Ectodermal cell (in vitro differentiated cells): ENCODE results near the gene DPAGT1.

Source experiments
- H3K27ac ChIP-seq: 2 replicates; pipeline ENCODE4 v1.7.0; 2013; ENCODE audit warnings: mild to moderate bottlenecking, low read depth, low read length; ENCODE audit not compliant: insufficient read depth, poor library complexity, severe bottlenecking
- H3K27me3 ChIP-seq: 2 replicates; pipeline ENCODE4 v1.7.0; 2013; ENCODE audit warnings: mild to moderate bottlenecking, low read length; ENCODE audit not compliant: insufficient read depth, control insufficient read depth, poor library complexity, severe bottlenecking
- H3K36me3 ChIP-seq: one replicate; pipeline ENCODE4 v1.7.0; 2013; ENCODE audit warnings: low read length; ENCODE audit not compliant: control insufficient read depth, insufficient read depth
- H3K4me1 ChIP-seq: one replicate; pipeline ENCODE4 v1.7.0; 2013; ENCODE audit warnings: low read length; ENCODE audit not compliant: control insufficient read depth, insufficient read depth
- H3K4me3 ChIP-seq: 2 replicates; pipeline ENCODE4 v1.7.0; 2013; ENCODE audit warnings: low read depth, low read length, control low read depth; ENCODE audit not compliant: insufficient read depth
- H3K9me3 ChIP-seq: 2 replicates; pipeline ENCODE4 v1.7.0; 2013; ENCODE audit warnings: mild to moderate bottlenecking, low read length, moderate library complexity; ENCODE audit not compliant: control insufficient read depth
- WGBS, 2 experiments: methylation state at CpG; one replicate each; pipeline ENCODE4 v1.1.7; 2013; ENCODE audit warnings: missing lambda C conversion rate in 2 of 2; 5-methylcytosine and 5-hydroxymethylcytosine counted together

The DPAGT1 gene

GRCh38 chr11:119116235-119116594 lies 14.6 kb upstream of the DPAGT1 start:
- Histone ChIP-seq H3K4me3 (no peak overlapping the region), H3K36me3 (peaks cover 5% of the 10 kb centered on the region), H3K9me3 (no peaks in the 10 kb centered on the region), H3K27ac (no peak overlapping the region), H3K4me1 (no peaks in the 10 kb centered on the region), H3K27me3 (no peaks in the 10 kb centered on the region)
- 91 to 94% methylated on average over 9 to 10 of the region's 10 CpGs for WGBS, 2 experiments

GRCh38 chr11:119115484-119116234 lies 14.0 kb upstream of the DPAGT1 start:
- H3K4me1 ChIP-seq, result no peaks in the 10 kb centered on the region
- H3K27me3 ChIP-seq, result no peaks in the 10 kb centered on the region
- no peaks in the 10 kb centered on the region for H3K9me3 ChIP-seq
- H3K27ac ChIP-seq, result no peak overlapping the region
- 88% methylated on average over 24 of the region's 24 CpGs for WGBS, 2 experiments
- no peak overlapping the region for H3K4me3 ChIP-seq
- H3K36me3 ChIP-seq, result peaks cover 5% of the 10 kb centered on the region

- Histone ChIP-seq H3K4me1 (no peaks in the 10 kb centered on the region), H3K27me3 (no peaks in the 10 kb centered on the region), H3K4me3 (no peak overlapping the region), H3K9me3 (no peaks in the 10 kb centered on the region), H3K36me3 (peaks cover 5% of the 10 kb centered on the region), H3K27ac (no peak overlapping the region)
- WGBS, 2 experiments, result 91 to 92% methylated on average over 5 of the region's 5 CpGs
Observed at GRCh38 chr11:119114351-119114750, 12.7 kb upstream of the DPAGT1 start.

GRCh38 chr11:119113716-119114115 lies 12.1 kb upstream of the DPAGT1 start:
- WGBS, 2 experiments, result 94 to 96% methylated on average over 9 of the region's 9 CpGs
- peaks cover 5% of the 10 kb centered on the region for H3K36me3 ChIP-seq
- H3K27ac ChIP-seq, result no peak overlapping the region
- H3K4me1 ChIP-seq, result no peaks in the 10 kb centered on the region
- no peaks in the 10 kb centered on the region for H3K9me3 ChIP-seq
- no peak overlapping the region for H3K4me3 ChIP-seq
- H3K27me3 ChIP-seq, result peaks cover 5% of the 10 kb centered on the region

- no peak overlapping the region for H3K4me3 ChIP-seq
- H3K9me3 ChIP-seq, result no peaks in the 10 kb centered on the region
- H3K36me3 ChIP-seq, result peaks cover 5% of the 10 kb centered on the region
- peaks cover 8% of the 10 kb centered on the region for H3K4me1 ChIP-seq
- H3K27ac ChIP-seq, result no peak overlapping the region
- 89 to 91% methylated on average over 12 of the region's 12 CpGs for WGBS, 2 experiments
- H3K27me3 ChIP-seq, result peaks cover 18% of the 10 kb centered on the region
Observed at GRCh38 chr11:119112314-119113020, 10.8 kb upstream of the DPAGT1 start.

- WGBS, 2 experiments, result 92 to 94% methylated on average over 11 of the region's 11 CpGs
- H3K4me3 ChIP-seq, result no peak overlapping the region
- H3K4me1 ChIP-seq, result peaks cover 8% of the 10 kb centered on the region
- no peaks in the 10 kb centered on the region for H3K9me3 ChIP-seq
- H3K27ac ChIP-seq, result no peak overlapping the region
- H3K27me3 ChIP-seq, result peaks cover 26% of the 10 kb centered on the region
- peaks cover 5% of the 10 kb centered on the region for H3K36me3 ChIP-seq
Observed at GRCh38 chr11:119111361-119111925, 9.8 kb upstream of the DPAGT1 start.

GRCh38 chr11:119110439-119110838 lies 8.8 kb upstream of the DPAGT1 start:
- H3K9me3 ChIP-seq, result no peaks in the 10 kb centered on the region
- H3K4me3 ChIP-seq, result no peak overlapping the region
- peaks cover 26% of the 10 kb centered on the region for H3K27me3 ChIP-seq
- peaks cover 8% of the 10 kb centered on the region for H3K4me1 ChIP-seq
- 83 to 84% methylated on average over 10 of the region's 10 CpGs for WGBS, 2 experiments
- no peak overlapping the region for H3K27ac ChIP-seq
- H3K36me3 ChIP-seq, result peaks cover 5% of the 10 kb centered on the region

- Histone ChIP-seq H3K4me3 (no peak overlapping the region), H3K27ac (no peak overlapping the region), H3K9me3 (no peaks in the 10 kb centered on the region), H3K27me3 (peaks cover 26% of the 10 kb centered on the region), H3K36me3 (peaks cover 5% of the 10 kb centered on the region), H3K4me1 (peaks cover 8% of the 10 kb centered on the region)
- 91% methylated on average over 3 of the region's 3 CpGs for WGBS, 2 experiments
Observed at GRCh38 chr11:119109843-119110242, 8.2 kb upstream of the DPAGT1 start.

- Histone ChIP-seq H3K9me3 (no peaks in the 10 kb centered on the region), H3K27me3 (peaks cover 26% of the 10 kb centered on the region), H3K27ac (no peak overlapping the region), H3K4me1 (peaks cover 8% of the 10 kb centered on the region), H3K36me3 (peaks cover 5% of the 10 kb centered on the region), H3K4me3 (no peak overlapping the region)
- 85 to 91% methylated on average over 2 of the region's 2 CpGs for WGBS, 2 experiments
Observed at GRCh38 chr11:119108857-119109221, 7.2 kb upstream of the DPAGT1 start.

- Histone ChIP-seq H3K9me3 (no peaks in the 10 kb centered on the region), H3K4me3 (peak overlapping the region; percentile 74), H3K4me1 (peaks cover 8% of the 10 kb centered on the region), H3K27me3 (peaks cover 26% of the 10 kb centered on the region), H3K27ac (no peak overlapping the region), H3K36me3 (peaks cover 5% of the 10 kb centered on the region)
- WGBS, 2 experiments, result 22 to 27% methylated on average over 6 to 8 of the region's 8 CpGs
Observed at GRCh38 chr11:119108146-119108856, 6.6 kb upstream of the DPAGT1 start.
